Measurements from ENCODE around the gene OAT. TPM values are rescaled to one million over a fixed set of nuclear protein-coding genes. Genes with fewer than 3 reads are reported as not detected.

Gene OAT
- total and polyA plus RNA-seq, 4 donors, result 25.1 to 255 (median 69.1) TPM

- DNase-seq (ENCODE audit: low spot score), result no peak
- TF ChIP-seq FOXA1 (IDR thresholded peaks at IDR 0.05) (no peak), HNF4A (conservative IDR thresholded peaks at IDR 0.05) (no peak)
- 82% methylated on average over 15 of the region's 15 CpGs for WGBS
Observed at GRCh38 chr10:124353091-124353815, 65.5 kb downstream of the OAT start.

GRCh38 chr10:124351481-124352220 lies 67.1 kb downstream of the OAT start:
- no peaks in the 10 kb centered on the region for H3K9me3 ChIP-seq (ENCODE audit: control insufficient read depth in 4 of 4, low read length in 3 of 4)
- no peak for DNase-seq (ENCODE audit: low spot score)
- TF ChIP-seq JUND (IDR thresholded peaks at IDR 0.05), result no peak
- TF ChIP-seq TAF1 (conservative IDR thresholded peaks at IDR 0.05), result no peak
- no peak for TF ChIP-seq CTCF (IDR thresholded peaks at IDR 0.05; ENCODE audit: low read depth, low read length, missing input control)
- no peak for TF ChIP-seq HNF4A (conservative IDR thresholded peaks at IDR 0.05)
- no peak for TF ChIP-seq MAX (IDR thresholded peaks at IDR 0.05)
- TF ChIP-seq GABPA (IDR thresholded peaks at IDR 0.05 in 1 of 2, conservative IDR thresholded peaks at IDR 0.05 in 1 of 2), result no peak
- no peak for TF ChIP-seq FOXA2 (IDR thresholded peaks at IDR 0.05)
- TF ChIP-seq FOXA1 (IDR thresholded peaks at IDR 0.05), result no peak
- TF ChIP-seq NR2F2 (IDR thresholded peaks at IDR 0.05), result no peak
- no peak for TF ChIP-seq YY1 (IDR thresholded peaks at IDR 0.05)
- TF ChIP-seq SP1 (IDR thresholded peaks at IDR 0.05), result no peak
- no peak for TF ChIP-seq ATF3 (IDR thresholded peaks at IDR 0.05)
- H3K4me3 ChIP-seq (ENCODE audit: low read depth in 1 of 3, low read length in 3 of 3), result no peak overlapping the region
- H3K36me3 ChIP-seq (ENCODE audit: control insufficient read depth in 4 of 4, insufficient read depth in 3 of 4, low read depth in 1 of 4, low read length in 3 of 4), result no peaks in the 10 kb centered on the region
- H3K9ac ChIP-seq (ENCODE audit: low read depth in 1 of 2, low read length in 2 of 2), result no peak overlapping the region
- H3K27ac ChIP-seq (ENCODE audit: low read depth in 1 of 2, low read length in 2 of 2), result no peak overlapping the region
- no peaks in the 10 kb centered on the region for H3K27me3 ChIP-seq (ENCODE audit: control insufficient read depth in 4 of 4, insufficient read depth in 4 of 4, low read length in 3 of 4)
- peaks cover 0 to 11% (median 8%) of the 10 kb centered on the region in 4 donors for H3K4me1 ChIP-seq (ENCODE audit: control insufficient read depth in 4 of 4, insufficient read depth in 4 of 4, low read length in 3 of 4)
- WGBS, result 65% methylated on average over 10 of the region's 10 CpGs

More at GRCh38 chr10:124353091-124353815, 65.5 kb downstream of the OAT start:
- Histone ChIP-seq H3K36me3 (ENCODE audit: control insufficient read depth in 4 of 4, insufficient read depth in 3 of 4, low read depth in 1 of 4, low read length in 3 of 4) (no peaks in the 10 kb centered on the region), H3K27me3 (ENCODE audit: control insufficient read depth in 4 of 4, insufficient read depth in 4 of 4, low read length in 3 of 4) (no peaks in the 10 kb centered on the region), H3K9ac (ENCODE audit: low read depth in 1 of 2, low read length in 2 of 2) (no peak overlapping the region), H3K4me3 (ENCODE audit: low read depth in 1 of 3, low read length in 3 of 3) (no peak overlapping the region), H3K27ac (ENCODE audit: low read depth in 1 of 2, low read length in 2 of 2) (no peak overlapping the region), H3K9me3 (ENCODE audit: control insufficient read depth in 4 of 4, low read length in 3 of 4) (no peaks in the 10 kb centered on the region), H3K4me1 (ENCODE audit: control insufficient read depth in 4 of 4, insufficient read depth in 4 of 4, low read length in 3 of 4) (peaks cover 3 to 14% (median 13%) of the 10 kb centered on the region in 4 donors)

GRCh38 chr10:124350806-124351205 lies 67.9 kb downstream of the OAT start:
- WGBS, result 97% methylated on average over 8 of the region's 8 CpGs
- DNase-seq (ENCODE audit: low spot score), result no peak
- no peak for TF ChIP-seq HNF4A (conservative IDR thresholded peaks at IDR 0.05)
- TF ChIP-seq GABPA (IDR thresholded peaks at IDR 0.05 in 1 of 2, conservative IDR thresholded peaks at IDR 0.05 in 1 of 2), result no peak
- TF ChIP-seq NR2F2 (IDR thresholded peaks at IDR 0.05), result no peak
- TF ChIP-seq SP1 (IDR thresholded peaks at IDR 0.05), result no peak
- no peak for TF ChIP-seq TAF1 (conservative IDR thresholded peaks at IDR 0.05)
- TF ChIP-seq RAD21 (IDR thresholded peaks at IDR 0.05), result no peak
- TF ChIP-seq REST (IDR thresholded peaks at IDR 0.05), result no peak
- TF ChIP-seq MAX (IDR thresholded peaks at IDR 0.05), result no peak
- TF ChIP-seq YY1 (IDR thresholded peaks at IDR 0.05), result no peak
- TF ChIP-seq HNF4G (IDR thresholded peaks at IDR 0.05), result no peak
- TF ChIP-seq FOXA2 (IDR thresholded peaks at IDR 0.05), result no peak
- no peak for TF ChIP-seq ZBTB33 (IDR thresholded peaks at IDR 0.05)
- TF ChIP-seq JUND (IDR thresholded peaks at IDR 0.05), result no peak
- TF ChIP-seq FOXA1 (IDR thresholded peaks at IDR 0.05), result no peak
- no peak for TF ChIP-seq ATF3 (IDR thresholded peaks at IDR 0.05)

More at GRCh38 chr10:124350806-124351205, 67.9 kb downstream of the OAT start:
- Histone ChIP-seq H3K9me3 (ENCODE audit: control insufficient read depth in 4 of 4, low read length in 3 of 4) (no peaks in the 10 kb centered on the region), H3K4me3 (ENCODE audit: low read depth in 1 of 3, low read length in 3 of 3) (no peak overlapping the region), H3K27me3 (ENCODE audit: control insufficient read depth in 4 of 4, insufficient read depth in 4 of 4, low read length in 3 of 4) (no peaks in the 10 kb centered on the region), H3K9ac (ENCODE audit: low read depth in 1 of 2, low read length in 2 of 2) (no peak overlapping the region), H3K4me1 (ENCODE audit: control insufficient read depth in 4 of 4, insufficient read depth in 4 of 4, low read length in 3 of 4) (peaks cover 0 to 11% (median 8%) of the 10 kb centered on the region in 4 donors), H3K36me3 (ENCODE audit: control insufficient read depth in 4 of 4, insufficient read depth in 3 of 4, low read depth in 1 of 4, low read length in 3 of 4) (no peaks in the 10 kb centered on the region), H3K27ac (ENCODE audit: low read depth in 1 of 2, low read length in 2 of 2) (no peak overlapping the region)
